Endothelial cell of umbilical vein (primary cell): ENCODE data around the gene DMPK. TPM values are rescaled to one million over a fixed set of nuclear protein-coding genes. Genes with fewer than 3 reads are reported as not detected.

Experiments
- BruUV-seq: library from RNA; stranded (reverse); fragments of 400-500 nt; replicated peaks from 2 replicates; lab custom pipeline; 2021; lab: Mats Ljungman, UMichigan
- CTCF ChIA-PET: fragments of 300-600, 350-600 bp; sonication (Branson Sonifier 250); formaldehyde crosslinking; loops from one replicate; lab custom pipeline; 2021; ENCODE audit warnings: antibody characterized with exemption, inconsistent platforms; lab: Charles Lee
- POLR2A ChIA-PET: fragments of 300-600, 350-600 bp; sonication (Branson Sonifier 250); formaldehyde crosslinking; loops from one replicate; lab custom pipeline; 2021; ENCODE audit warnings: antibody characterized with exemption, inconsistent platforms; lab: Charles Lee
- DNase-seq: peaks from one replicate; pipeline ENCODE4 v3.0.0-alpha.2; 2011; ENCODE audit warnings: low read depth, low spot score
- FAIRE-seq: peaks from 2 replicates; lab custom pipeline; 2011; peaks lifted over from hg19 to GRCh38; lab: Jason Lieb, UNC
- H2AFZ ChIP-seq: 2 replicates; pipeline ENCODE4 v1.6.0; 2012; ENCODE audit warnings: low read depth, low read length, control low read depth, inconsistent platforms
- H3K27ac ChIP-seq: 2 replicates; pipeline ENCODE4 v1.5.1; 2011; ENCODE audit warnings: low read depth, mild to moderate bottlenecking, control low read depth, low read length, moderate library complexity; ENCODE audit not compliant: insufficient read depth
- H3K27me3 ChIP-seq, 2 experiments: 2 replicates each; pipeline versions ENCODE4 v1.6.0 to v1.6.1; 2011; ENCODE audit warnings: low read length in 2 of 2, mixed read lengths in 1 of 2; ENCODE audit not compliant: control insufficient read depth in 2 of 2, insufficient read depth in 2 of 2
- H3K36me3 ChIP-seq, 2 experiments: 2 replicates in 1 of 2; 3 replicates in 1 of 2; pipeline ENCODE4 v1.5.1; 2011; ENCODE audit warnings: low read length in 2 of 2, mild to moderate bottlenecking in 1 of 2, moderate library complexity in 1 of 2; ENCODE audit not compliant: control insufficient read depth in 2 of 2, insufficient read depth in 2 of 2; ENCODE audit errors: extremely low read depth in 1 of 2
- H3K4me1 ChIP-seq: 3 replicates; pipeline ENCODE4 v1.5.1; 2011; ENCODE audit warnings: mild to moderate bottlenecking, low read length; ENCODE audit not compliant: control insufficient read depth, insufficient read depth; ENCODE audit errors: extremely low read depth
- H3K4me2 ChIP-seq: 2 replicates; pipeline ENCODE4 v1.6.1; 2011; ENCODE audit warnings: low read length, control low read depth, mixed read lengths; ENCODE audit not compliant: insufficient read depth
- H3K4me3 ChIP-seq, 3 experiments: fragments of 200-600 bp in 1 of 3; sonication (generic), shearing (Covaris generic) in 1 of 3; replicated peaks in 1 of 3; 2 replicates each; pipeline ENCODE4 v1.5.1; 2011 to 2016; ENCODE audit warnings: control low read depth in 3 of 3, low read length in 3 of 3, mild to moderate bottlenecking in 2 of 3, inconsistent platforms in 1 of 3, low read depth in 1 of 3, moderate library complexity in 1 of 3; ENCODE audit not compliant: insufficient read depth in 1 of 3
- H3K79me2 ChIP-seq: 2 replicates; pipeline ENCODE4 v1.6.0; 2012; ENCODE audit warnings: low read length, inconsistent platforms; ENCODE audit not compliant: control insufficient read depth, insufficient read depth
- H3K9ac ChIP-seq: replicated peaks from 2 replicates; pipeline ENCODE3; 2011; ENCODE audit warnings: low read length, control low read depth; ENCODE audit not compliant: insufficient read depth; ENCODE audit errors: extremely low read depth
- H3K9me1 ChIP-seq: replicated peaks from 3 replicates; pipeline ENCODE4 v1.6.0; 2011; ENCODE audit warnings: mild to moderate bottlenecking, low read length; ENCODE audit not compliant: control insufficient read depth, insufficient read depth; ENCODE audit errors: extremely low read depth
- H3K9me3 ChIP-seq: replicated peaks from 2 replicates; pipeline ENCODE4 v1.5.1; 2012; ENCODE audit warnings: low read length, inconsistent platforms; ENCODE audit not compliant: control insufficient read depth, insufficient read depth
- H4K20me1 ChIP-seq: replicated peaks from 2 replicates; pipeline ENCODE3; 2011; ENCODE audit warnings: mild to moderate bottlenecking, low read length; ENCODE audit not compliant: control insufficient read depth, insufficient read depth; ENCODE audit errors: extremely low read depth
- EZH2 ChIP-seq: IDR thresholded peaks from 2 replicates; pipeline ENCODE4 v1.6.1; 2012; ENCODE audit warnings: borderline replicate concordance, low read depth, mild to moderate bottlenecking, moderate library complexity, low read length, inconsistent platforms; ENCODE audit not compliant: severe bottlenecking
- FOS ChIP-seq: IDR thresholded peaks from 2 replicates; pipeline ENCODE4 v1.6.1; 2011; ENCODE audit warnings: mild to moderate bottlenecking, low read length, moderate library complexity, borderline replicate concordance; ENCODE audit not compliant: insufficient read depth
- GATA2 ChIP-seq: IDR thresholded peaks from 2 replicates; pipeline ENCODE4 v1.7.0; 2011; ENCODE audit warnings: low read depth, mild to moderate bottlenecking, moderate library complexity, mixed read lengths, low read length; ENCODE audit not compliant: insufficient read length, insufficient read depth
- JUN ChIP-seq: IDR thresholded peaks from 2 replicates; pipeline ENCODE4 v1.6.1; 2011; ENCODE audit warnings: borderline replicate concordance, low read depth; ENCODE audit not compliant: insufficient read length, insufficient read depth
- MYC ChIP-seq: IDR thresholded peaks from one replicate; pipeline ENCODE4 v1.6.1; 2011; ENCODE audit warnings: mild to moderate bottlenecking, low read depth, low read length
- POLR2A ChIP-seq: IDR thresholded peaks from 2 replicates; pipeline ENCODE4 v1.6.1; 2012; ENCODE audit warnings: low read depth, mild to moderate bottlenecking, control low read depth, low read length
- POLR2AphosphoS5 ChIP-seq: IDR thresholded peaks from 2 replicates; pipeline ENCODE4 v1.6.1; 2012; ENCODE audit warnings: low read depth, mild to moderate bottlenecking, control low read depth, low read length, moderate library complexity; ENCODE audit not compliant: insufficient read depth
- dilution Hi-C: fragments of 300-500 bp; cut with MboI; formaldehyde crosslinking; loops from one replicate; pipeline ENCODE4 v1.15.0; 2019; ENCODE audit warnings: low sequenced_read_pairs; ENCODE audit not compliant: extremely low pct_ligation_motif_present
- intact Hi-C: fragments of 100-400 bp; cut with micrococcal nuclease; formaldehyde crosslinking; loops from one replicate; pipeline ENCODE4 v1.10.0; 2022
- polyA plus RNA-seq, 4 experiments: library from polyadenylated mRNA; depleted of rRNA in 3 of 4; stranded (reverse) in 3 of 4; unstranded in 1 of 4; fragments of >200 nt; gene quantifications; 2 replicates each; pipeline versions ENCODE4 v1.2.1 to v1.2.3, GENCODE V29; 2011 to 2012; ENCODE audit warnings: missing spikeins in 1 of 4
- total RNA-seq: library from RNA; stranded (reverse); gene quantifications from 2 replicates; pipeline ENCODE4 v1.2.3, GENCODE V29; 2021
- TF ChIP-seq, protein P1 (sequence below): IDR thresholded peaks from 2 replicates; pipeline ENCODE4 v1.6.1; 2011; ENCODE audit not compliant: insufficient read depth, insufficient read length
- TF ChIP-seq, protein P2 (sequence below), 2 donors: IDR thresholded peaks; 1 replicate in 1 of 2; 2 replicates in 1 of 2; pipeline ENCODE4 v1.5.1; 2011; ENCODE audit warnings: low read length in 2 of 2, mild to moderate bottlenecking in 2 of 2, moderate library complexity in 2 of 2, control low read depth in 1 of 2, inconsistent platforms in 1 of 2, low read depth in 1 of 2; ENCODE audit not compliant: insufficient read depth in 1 of 2; ENCODE audit errors: extremely low read depth in 1 of 2

Gene DMPK
- total and polyA plus RNA-seq, 2 donors (not counting 3 experiments of a cell fraction or from before 2014, with no cell fraction given): 36.6 to 73.3 TPM

DNA sequence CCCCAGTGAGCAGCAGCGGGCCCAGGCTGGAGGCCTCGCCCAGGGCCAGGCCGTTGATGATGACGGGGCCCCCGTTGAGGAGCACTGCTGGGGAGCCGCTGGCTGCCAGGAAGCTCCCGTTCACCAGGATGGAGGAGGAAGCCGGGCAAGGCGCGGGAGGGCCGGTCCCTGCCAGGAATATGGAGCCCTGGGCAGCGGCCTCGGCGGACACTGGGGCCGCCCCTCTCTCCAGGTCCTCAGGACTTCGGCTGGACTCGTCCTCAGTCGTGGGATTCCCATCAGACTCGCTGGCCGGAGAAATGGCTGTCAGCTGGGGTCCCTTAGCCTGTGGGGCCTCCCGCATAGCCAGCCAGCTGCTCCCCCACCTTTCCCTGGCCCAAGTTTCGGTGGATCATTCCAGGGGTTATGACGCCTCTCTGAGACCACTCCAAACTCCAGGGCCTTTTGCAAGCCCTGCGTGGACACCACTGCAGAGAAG, 15.4 kb downstream of the DMPK start:
- Histone ChIP-seq H3K4me2 (peak overlapping the region; percentile 66), H3K9me1 (no peaks in the 10 kb centered on the region), H3K9me3 (no peaks in the 10 kb centered on the region), H3K4me1 (peaks cover 14% of the 10 kb centered on the region), H3K4me3 (peak overlapping the region; percentile 61 to 92 (median 82)), H3K9ac (peak overlapping the region; percentile 65), H3K27ac (peak overlapping the region; percentile 40), H2AFZ (peak overlapping the region; percentile 59), H3K36me3 (peaks cover 0 to 3% of the 10 kb centered on the region in 2 experiments), H3K79me2 (peaks cover 2% of the 10 kb centered on the region), H3K27me3 (no peaks in the 10 kb centered on the region), H4K20me1 (no peaks in the 10 kb centered on the region)
- no peak for FAIRE-seq
- no peak for TF ChIP-seq FOS
- TF ChIP-seq, protein P1, sequence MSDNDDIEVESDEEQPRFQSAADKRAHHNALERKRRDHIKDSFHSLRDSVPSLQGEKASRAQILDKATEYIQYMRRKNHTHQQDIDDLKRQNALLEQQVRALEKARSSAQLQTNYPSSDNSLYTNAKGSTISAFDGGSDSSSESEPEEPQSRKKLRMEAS: no peak
- TF ChIP-seq POLR2AphosphoS5: no peak
- TF ChIP-seq, protein P2, sequence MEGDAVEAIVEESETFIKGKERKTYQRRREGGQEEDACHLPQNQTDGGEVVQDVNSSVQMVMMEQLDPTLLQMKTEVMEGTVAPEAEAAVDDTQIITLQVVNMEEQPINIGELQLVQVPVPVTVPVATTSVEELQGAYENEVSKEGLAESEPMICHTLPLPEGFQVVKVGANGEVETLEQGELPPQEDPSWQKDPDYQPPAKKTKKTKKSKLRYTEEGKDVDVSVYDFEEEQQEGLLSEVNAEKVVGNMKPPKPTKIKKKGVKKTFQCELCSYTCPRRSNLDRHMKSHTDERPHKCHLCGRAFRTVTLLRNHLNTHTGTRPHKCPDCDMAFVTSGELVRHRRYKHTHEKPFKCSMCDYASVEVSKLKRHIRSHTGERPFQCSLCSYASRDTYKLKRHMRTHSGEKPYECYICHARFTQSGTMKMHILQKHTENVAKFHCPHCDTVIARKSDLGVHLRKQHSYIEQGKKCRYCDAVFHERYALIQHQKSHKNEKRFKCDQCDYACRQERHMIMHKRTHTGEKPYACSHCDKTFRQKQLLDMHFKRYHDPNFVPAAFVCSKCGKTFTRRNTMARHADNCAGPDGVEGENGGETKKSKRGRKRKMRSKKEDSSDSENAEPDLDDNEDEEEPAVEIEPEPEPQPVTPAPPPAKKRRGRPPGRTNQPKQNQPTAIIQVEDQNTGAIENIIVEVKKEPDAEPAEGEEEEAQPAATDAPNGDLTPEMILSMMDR (IDR thresholded peaks at IDR 0.05; ENCODE audit: extremely low read depth in 1 of 2, insufficient read depth in 1 of 2, low read depth in 1 of 2, low read length in 2 of 2): no peak
- no peak for TF ChIP-seq MYC
- no peak for TF ChIP-seq POLR2A
- TF ChIP-seq JUN: no peak
- no peak for TF ChIP-seq GATA2
- no peak for TF ChIP-seq EZH2
- intact Hi-C loops (loop anchor here (1.0 kb wide), 1 partner anchor 74 kb away; no protein-coding TSS in a partner anchor), dilution Hi-C loops (no loop called here)
- BruUV-seq: no TSS peak
- ChIA-PET POLR2A (interaction anchor here (1.4 kb wide), 1 partner anchor 74 kb away, joined by 4 read pairs; the partner anchor contains the start of gene QPCTL), CTCF (interaction anchor here (1.0 to 6.7 kb wide), 7 partner anchors 9 to 74 kb away, joined by 4 to 125 read pairs (median 10); partner anchors contain the start of genes FBXO46, QPCTL and SNRPD2)
- no peak for DNase-seq
